ENCODE data around the gene LMO1.
A peak's percentile ranks its signal among the peaks of the same experiment; 100 is the strongest.

Gene LMO1

GRCh38 chr11:8288166-8288772 lies 24.6 kb upstream of the LMO1 start:
- DNase-seq (ENCODE audit: low read depth): no peak

- no peak for DNase-seq (ENCODE audit: low read depth)
Observed at GRCh38 chr11:8287703-8288102, 24.0 kb upstream of the LMO1 start.

GRCh38 chr11:8287297-8287696 lies 23.6 kb upstream of the LMO1 start:
- DNase-seq (ENCODE audit: low read depth): no peak

- DNase-seq (ENCODE audit: low read depth): no peak
Observed at GRCh38 chr11:8286886-8287285, 23.2 kb upstream of the LMO1 start.

- DNase-seq (ENCODE audit: low read depth): no peak
Observed at GRCh38 chr11:8285796-8286195, 22.1 kb upstream of the LMO1 start.

- no peak for DNase-seq (ENCODE audit: low read depth)
Observed at GRCh38 chr11:8285228-8285627, 21.6 kb upstream of the LMO1 start.

GRCh38 chr11:8283465-8284230 lies 20.0 kb upstream of the LMO1 start:
- DNase-seq (ENCODE audit: low read depth): no peak

GRCh38 chr11:8283100-8283464 lies 19.4 kb upstream of the LMO1 start:
- no peak for DNase-seq (ENCODE audit: low read depth)

- no peak for DNase-seq (ENCODE audit: low read depth)
Observed at GRCh38 chr11:8282631-8283030, 19.0 kb upstream of the LMO1 start.

- DNase-seq (ENCODE audit: low read depth): no peak
Observed at GRCh38 chr11:8281266-8281665, 17.6 kb upstream of the LMO1 start.

- no peak for DNase-seq (ENCODE audit: low read depth)
Observed at GRCh38 chr11:8277691-8278090, 14.0 kb upstream of the LMO1 start.

- DNase-seq (ENCODE audit: low read depth): no peak
Observed at GRCh38 chr11:8276528-8276927, 12.8 kb upstream of the LMO1 start.

- DNase-seq (ENCODE audit: low read depth): peak; percentile 21
Observed at GRCh38 chr11:8273287-8273686, 9.6 kb upstream of the LMO1 start.

- no peak for DNase-seq (ENCODE audit: low read depth)
Observed at GRCh38 chr11:8271106-8271886, 7.6 kb upstream of the LMO1 start.

- no peak for DNase-seq (ENCODE audit: low read depth)
Observed at GRCh38 chr11:8269636-8270035, 6.0 kb upstream of the LMO1 start.

- DNase-seq (ENCODE audit: low read depth): no peak
Observed at GRCh38 chr11:8268530-8269400, 5.1 kb upstream of the LMO1 start.

GRCh38 chr11:8267831-8268529 lies 4.3 kb upstream of the LMO1 start:
- no peak for DNase-seq (ENCODE audit: low read depth)

- no peak for DNase-seq (ENCODE audit: low read depth)
Observed at GRCh38 chr11:8267280-8267679, 3.6 kb upstream of the LMO1 start.

- no peak for DNase-seq (ENCODE audit: low read depth)
Observed at GRCh38 chr11:8266246-8267241, 2.9 kb upstream of the LMO1 start.

GRCh38 chr11:8265681-8266241 lies 2.1 kb upstream of the LMO1 start:
- no peak for DNase-seq (ENCODE audit: low read depth)
